Measurements from ENCODE around the gene FTSJ3.
"Not testable (repeated sequence)": the region's sequence is repeated elsewhere in the genome, so short reads cannot be mapped to it uniquely, and the experiment has no call there.

DNA sequence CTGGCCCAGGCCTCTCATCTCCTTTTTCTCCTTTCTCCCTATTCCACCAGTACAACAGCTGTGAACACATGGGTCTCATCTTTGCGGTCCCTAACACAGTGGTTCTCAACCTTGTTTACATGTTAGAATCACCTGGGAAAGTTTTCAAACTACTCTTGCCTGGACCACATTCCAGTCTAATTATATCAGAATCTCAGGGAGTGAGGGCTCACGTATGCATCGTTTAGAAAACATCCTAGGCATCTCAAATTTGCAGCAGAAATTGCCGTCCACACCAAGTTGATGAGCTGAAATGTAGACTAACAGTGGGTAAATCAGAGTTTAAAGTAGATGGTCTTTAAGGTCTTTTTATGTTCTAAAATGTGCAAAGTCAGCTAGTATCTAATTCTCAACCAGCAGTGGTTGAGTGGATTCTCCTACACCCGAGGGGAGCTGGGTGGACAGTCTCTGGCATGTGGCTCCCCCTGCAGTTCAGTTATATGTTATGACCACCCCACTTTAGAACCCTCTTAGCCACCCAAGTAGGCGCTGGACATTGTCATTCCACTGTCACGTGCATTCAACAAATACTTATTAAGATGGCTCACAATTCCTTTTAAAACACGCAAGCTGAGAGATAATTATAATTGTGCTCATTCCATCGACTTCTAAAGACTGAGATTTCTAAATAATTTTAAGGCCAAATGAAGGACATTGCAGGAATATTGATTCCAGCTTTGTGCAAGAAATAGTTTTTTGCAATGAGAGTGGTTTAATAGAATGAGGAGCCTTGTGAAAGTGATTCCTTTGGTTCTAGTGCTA is 42.2 kb upstream of the FTSJ3 start:
- TF ChIP-seq POLR2A (IDR thresholded peaks at IDR 0.05; ENCODE audit: low read length); EP300 (IDR thresholded peaks at IDR 0.05); NPAS2 (CRISPR knock-in tag; IDR thresholded peaks at IDR 0.05; ENCODE audit: borderline replicate concordance); BHLHE40 (IDR thresholded peaks at IDR 0.05; ENCODE audit: low read depth, low read length); PHF8 (IDR thresholded peaks at IDR 0.05; ENCODE audit: borderline replicate concordance, low read depth); MYC (IDR thresholded peaks at IDR 0.05; ENCODE audit: borderline replicate concordance, low read length); CEBPB (IDR thresholded peaks at IDR 0.05); RAD21 (conservative IDR thresholded peaks at IDR 0.05 in 1 of 2, IDR thresholded peaks at IDR 0.05 in 1 of 2): not testable (repeated sequence)
- TF ChIP-seq, protein P1, sequence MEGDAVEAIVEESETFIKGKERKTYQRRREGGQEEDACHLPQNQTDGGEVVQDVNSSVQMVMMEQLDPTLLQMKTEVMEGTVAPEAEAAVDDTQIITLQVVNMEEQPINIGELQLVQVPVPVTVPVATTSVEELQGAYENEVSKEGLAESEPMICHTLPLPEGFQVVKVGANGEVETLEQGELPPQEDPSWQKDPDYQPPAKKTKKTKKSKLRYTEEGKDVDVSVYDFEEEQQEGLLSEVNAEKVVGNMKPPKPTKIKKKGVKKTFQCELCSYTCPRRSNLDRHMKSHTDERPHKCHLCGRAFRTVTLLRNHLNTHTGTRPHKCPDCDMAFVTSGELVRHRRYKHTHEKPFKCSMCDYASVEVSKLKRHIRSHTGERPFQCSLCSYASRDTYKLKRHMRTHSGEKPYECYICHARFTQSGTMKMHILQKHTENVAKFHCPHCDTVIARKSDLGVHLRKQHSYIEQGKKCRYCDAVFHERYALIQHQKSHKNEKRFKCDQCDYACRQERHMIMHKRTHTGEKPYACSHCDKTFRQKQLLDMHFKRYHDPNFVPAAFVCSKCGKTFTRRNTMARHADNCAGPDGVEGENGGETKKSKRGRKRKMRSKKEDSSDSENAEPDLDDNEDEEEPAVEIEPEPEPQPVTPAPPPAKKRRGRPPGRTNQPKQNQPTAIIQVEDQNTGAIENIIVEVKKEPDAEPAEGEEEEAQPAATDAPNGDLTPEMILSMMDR (IDR thresholded peaks at IDR 0.05) = not testable (repeated sequence)
- TF ChIP-seq, protein P2, sequence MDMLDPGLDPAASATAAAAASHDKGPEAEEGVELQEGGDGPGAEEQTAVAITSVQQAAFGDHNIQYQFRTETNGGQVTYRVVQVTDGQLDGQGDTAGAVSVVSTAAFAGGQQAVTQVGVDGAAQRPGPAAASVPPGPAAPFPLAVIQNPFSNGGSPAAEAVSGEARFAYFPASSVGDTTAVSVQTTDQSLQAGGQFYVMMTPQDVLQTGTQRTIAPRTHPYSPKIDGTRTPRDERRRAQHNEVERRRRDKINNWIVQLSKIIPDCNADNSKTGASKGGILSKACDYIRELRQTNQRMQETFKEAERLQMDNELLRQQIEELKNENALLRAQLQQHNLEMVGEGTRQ (IDR thresholded peaks at IDR 0.05) = not testable (repeated sequence)
